ENCODE measurements around the gene TEX29.

TEX29 gene

DNA sequence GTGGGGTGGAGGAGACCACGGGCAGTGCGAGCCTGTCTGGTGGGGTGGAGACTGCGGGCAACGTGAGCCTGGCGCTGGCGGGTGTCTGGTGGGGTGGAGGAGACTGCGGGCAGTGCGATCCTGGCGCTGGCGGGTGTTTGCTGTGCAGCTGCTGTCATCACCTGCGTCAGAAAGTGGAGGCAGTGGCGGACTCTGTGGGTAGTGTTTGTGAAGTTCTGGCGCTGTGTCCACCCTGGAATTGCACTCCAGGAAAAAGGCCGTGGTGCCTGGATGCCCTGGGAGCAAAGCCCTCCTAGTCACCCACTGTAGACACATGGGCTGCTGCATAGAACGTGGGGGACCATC lies 6.2 kb downstream of the TEX29 start:
- no peak overlapping the region for H3K4me2 ChIP-seq (ENCODE audit: low read length)
- TF ChIP-seq EZH2 (IDR thresholded peaks at IDR 0.05; ENCODE audit: borderline replicate concordance, low read length): no peak
- TF ChIP-seq, protein P1, sequence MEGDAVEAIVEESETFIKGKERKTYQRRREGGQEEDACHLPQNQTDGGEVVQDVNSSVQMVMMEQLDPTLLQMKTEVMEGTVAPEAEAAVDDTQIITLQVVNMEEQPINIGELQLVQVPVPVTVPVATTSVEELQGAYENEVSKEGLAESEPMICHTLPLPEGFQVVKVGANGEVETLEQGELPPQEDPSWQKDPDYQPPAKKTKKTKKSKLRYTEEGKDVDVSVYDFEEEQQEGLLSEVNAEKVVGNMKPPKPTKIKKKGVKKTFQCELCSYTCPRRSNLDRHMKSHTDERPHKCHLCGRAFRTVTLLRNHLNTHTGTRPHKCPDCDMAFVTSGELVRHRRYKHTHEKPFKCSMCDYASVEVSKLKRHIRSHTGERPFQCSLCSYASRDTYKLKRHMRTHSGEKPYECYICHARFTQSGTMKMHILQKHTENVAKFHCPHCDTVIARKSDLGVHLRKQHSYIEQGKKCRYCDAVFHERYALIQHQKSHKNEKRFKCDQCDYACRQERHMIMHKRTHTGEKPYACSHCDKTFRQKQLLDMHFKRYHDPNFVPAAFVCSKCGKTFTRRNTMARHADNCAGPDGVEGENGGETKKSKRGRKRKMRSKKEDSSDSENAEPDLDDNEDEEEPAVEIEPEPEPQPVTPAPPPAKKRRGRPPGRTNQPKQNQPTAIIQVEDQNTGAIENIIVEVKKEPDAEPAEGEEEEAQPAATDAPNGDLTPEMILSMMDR (IDR thresholded peaks at IDR 0.05; ENCODE audit: low read length): no peak
- no peaks in the 10 kb centered on the region for H4K20me1 ChIP-seq (ENCODE audit: insufficient read depth, low read length)
- H3K27me3 ChIP-seq (ENCODE audit: insufficient read depth, low read length): no peaks in the 10 kb centered on the region
- no peaks in the 10 kb centered on the region for H3K79me2 ChIP-seq (ENCODE audit: insufficient read depth, low read length)
- H3K9ac ChIP-seq (ENCODE audit: low read length): no peak overlapping the region
- no peaks in the 10 kb centered on the region for H3F3A ChIP-seq (ENCODE audit: insufficient read depth, low read length)
- no peaks in the 10 kb centered on the region for H3K4me1 ChIP-seq (ENCODE audit: insufficient read depth, low read length, severe bottlenecking)
- H3K9me3 ChIP-seq (ENCODE audit: low read length): no peaks in the 10 kb centered on the region
- no peaks in the 10 kb centered on the region for H3K9me2 ChIP-seq (ENCODE audit: low read depth, low read length)
- no peak overlapping the region for H3K27ac ChIP-seq (ENCODE audit: low read depth, low read length, poor library complexity, severe bottlenecking)
- no peak overlapping the region for H3K4me3 ChIP-seq (ENCODE audit: low read depth, low read length, poor library complexity, severe bottlenecking)
- H3K36me3 ChIP-seq (ENCODE audit: insufficient read depth, low read length): no peaks in the 10 kb centered on the region
- no peak overlapping the region for H2AFZ ChIP-seq (ENCODE audit: low read length)

DNA sequence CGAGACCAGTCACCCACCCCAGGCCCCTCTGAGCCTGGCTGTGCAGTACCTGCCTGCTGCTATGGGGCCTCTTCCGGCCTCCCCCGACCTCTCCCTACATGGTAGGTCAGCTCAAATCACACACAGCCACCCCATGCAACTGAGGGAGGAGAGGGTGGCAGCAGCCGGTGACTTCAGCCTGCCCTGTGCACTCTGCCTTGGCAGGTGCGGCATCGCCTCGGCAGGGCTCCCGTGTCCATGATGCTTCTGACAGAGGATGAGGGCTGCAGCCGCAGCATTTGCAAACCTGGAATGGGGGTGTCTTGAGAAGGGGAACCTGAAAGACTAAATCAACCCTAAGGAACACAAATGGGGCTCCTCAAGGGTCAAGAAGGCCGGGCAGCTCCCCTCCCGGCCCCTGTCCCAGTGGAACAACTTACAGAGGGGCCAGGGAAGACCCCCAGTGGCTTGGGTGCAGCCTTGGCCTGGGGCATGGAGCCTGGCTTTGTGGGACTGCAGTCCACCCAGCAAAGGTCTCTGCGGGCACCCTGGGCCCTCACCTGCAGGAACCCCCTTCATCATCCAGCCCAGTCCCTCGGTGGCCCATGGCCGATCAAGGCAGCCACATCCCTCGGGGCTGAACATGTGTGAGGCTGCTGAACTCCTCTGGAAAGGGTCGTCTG lies 6.7 kb downstream of the TEX29 start:
- Histone ChIP-seq H3K36me3 (ENCODE audit: insufficient read depth, low read length) (no peaks in the 10 kb centered on the region), H3K27me3 (ENCODE audit: insufficient read depth, low read length) (no peaks in the 10 kb centered on the region), H3K4me2 (ENCODE audit: low read length) (no peak overlapping the region), H3K79me2 (ENCODE audit: insufficient read depth, low read length) (no peaks in the 10 kb centered on the region), H4K20me1 (ENCODE audit: insufficient read depth, low read length) (no peaks in the 10 kb centered on the region), H2AFZ (ENCODE audit: low read length) (no peak overlapping the region), H3K9ac (ENCODE audit: low read length) (no peak overlapping the region), H3K9me3 (ENCODE audit: low read length) (no peaks in the 10 kb centered on the region), H3K4me1 (ENCODE audit: insufficient read depth, low read length, severe bottlenecking) (no peaks in the 10 kb centered on the region), H3K4me3 (ENCODE audit: low read depth, low read length, poor library complexity, severe bottlenecking) (no peak overlapping the region), H3F3A (ENCODE audit: insufficient read depth, low read length) (no peaks in the 10 kb centered on the region), H3K9me2 (ENCODE audit: low read depth, low read length) (no peaks in the 10 kb centered on the region), H3K27ac (ENCODE audit: low read depth, low read length, poor library complexity, severe bottlenecking) (no peak overlapping the region)
- TF ChIP-seq, protein P1 (IDR thresholded peaks at IDR 0.05; ENCODE audit: low read length): no peak
- no peak for TF ChIP-seq EZH2 (IDR thresholded peaks at IDR 0.05; ENCODE audit: borderline replicate concordance, low read length)

DNA sequence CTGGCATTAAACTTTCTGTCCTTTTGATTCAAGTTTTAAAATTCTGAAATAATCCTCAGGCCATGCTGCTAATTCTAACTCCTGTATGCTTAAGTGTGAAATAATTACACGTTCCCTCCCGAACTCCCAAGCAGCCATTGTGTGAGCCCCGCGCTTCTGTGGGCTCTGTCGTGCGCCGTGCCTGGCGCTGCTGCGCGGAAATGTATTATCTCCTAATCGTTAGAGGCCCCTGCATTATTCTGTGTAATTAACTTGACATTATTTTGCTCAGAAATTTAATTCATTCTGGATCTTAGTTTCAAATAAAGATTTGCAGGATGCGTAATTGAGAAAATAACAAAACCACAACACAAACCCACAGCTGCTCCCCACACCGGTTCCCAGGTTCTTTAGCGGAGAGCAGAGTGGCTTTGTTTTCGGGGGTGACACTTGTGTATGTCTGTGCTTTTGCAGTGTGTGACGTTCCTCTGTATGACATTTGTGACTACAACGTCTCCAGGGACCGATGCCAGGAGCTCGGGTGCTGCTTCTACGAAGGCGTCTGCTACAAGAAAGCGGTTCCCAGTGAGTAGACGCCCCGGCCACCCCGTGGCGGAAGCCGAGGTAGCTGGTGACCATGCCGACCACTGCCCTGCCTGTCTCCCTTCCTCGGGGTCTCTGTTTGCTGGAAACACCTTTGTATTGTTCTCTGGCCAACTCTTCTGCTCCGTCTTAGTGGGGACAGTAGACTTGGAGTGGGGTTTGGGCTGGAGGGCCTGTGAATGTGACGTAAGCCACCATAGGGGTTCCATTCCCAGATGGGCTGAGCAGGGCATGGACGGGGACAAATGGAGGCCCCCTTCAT lies 7.5 kb downstream of the TEX29 start:
- no peaks in the 10 kb centered on the region for H3K9me3 ChIP-seq (ENCODE audit: low read length)
- H3K9me2 ChIP-seq (ENCODE audit: low read depth, low read length): no peaks in the 10 kb centered on the region
- no peak overlapping the region for H3K4me3 ChIP-seq (ENCODE audit: low read depth, low read length, poor library complexity, severe bottlenecking)
- H3K27ac ChIP-seq (ENCODE audit: low read depth, low read length, poor library complexity, severe bottlenecking): no peak overlapping the region
- no peaks in the 10 kb centered on the region for H3F3A ChIP-seq (ENCODE audit: insufficient read depth, low read length)
- no peak overlapping the region for H3K4me2 ChIP-seq (ENCODE audit: low read length)
- no peaks in the 10 kb centered on the region for H3K27me3 ChIP-seq (ENCODE audit: insufficient read depth, low read length)
- no peaks in the 10 kb centered on the region for H3K4me1 ChIP-seq (ENCODE audit: insufficient read depth, low read length, severe bottlenecking)
- H4K20me1 ChIP-seq (ENCODE audit: insufficient read depth, low read length): no peaks in the 10 kb centered on the region
- no peak overlapping the region for H2AFZ ChIP-seq (ENCODE audit: low read length)
- no peak for TF ChIP-seq EZH2 (IDR thresholded peaks at IDR 0.05; ENCODE audit: borderline replicate concordance, low read length)
- TF ChIP-seq, protein P1 (IDR thresholded peaks at IDR 0.05; ENCODE audit: low read length): no peak
- no peak overlapping the region for H3K9ac ChIP-seq (ENCODE audit: low read length)
- H3K79me2 ChIP-seq (ENCODE audit: insufficient read depth, low read length): no peaks in the 10 kb centered on the region
- no peaks in the 10 kb centered on the region for H3K36me3 ChIP-seq (ENCODE audit: insufficient read depth, low read length)

Data from OCI-LY1 (cell line).